GM03348 (cell line): ENCODE data around the gene PRORP.
A peak's percentile ranks its signal among the peaks of the same experiment; 100 is the strongest.
"Not testable (repeated sequence)": the region's sequence is repeated elsewhere in the genome, so short reads cannot be mapped to it uniquely, and the experiment has no call there.

ENCODE experiments used
- DNase-seq: peaks from one replicate; pipeline ENCODE4 v3.0.0; 2012; ENCODE audit warnings: low spot score

The PRORP gene

DNA sequence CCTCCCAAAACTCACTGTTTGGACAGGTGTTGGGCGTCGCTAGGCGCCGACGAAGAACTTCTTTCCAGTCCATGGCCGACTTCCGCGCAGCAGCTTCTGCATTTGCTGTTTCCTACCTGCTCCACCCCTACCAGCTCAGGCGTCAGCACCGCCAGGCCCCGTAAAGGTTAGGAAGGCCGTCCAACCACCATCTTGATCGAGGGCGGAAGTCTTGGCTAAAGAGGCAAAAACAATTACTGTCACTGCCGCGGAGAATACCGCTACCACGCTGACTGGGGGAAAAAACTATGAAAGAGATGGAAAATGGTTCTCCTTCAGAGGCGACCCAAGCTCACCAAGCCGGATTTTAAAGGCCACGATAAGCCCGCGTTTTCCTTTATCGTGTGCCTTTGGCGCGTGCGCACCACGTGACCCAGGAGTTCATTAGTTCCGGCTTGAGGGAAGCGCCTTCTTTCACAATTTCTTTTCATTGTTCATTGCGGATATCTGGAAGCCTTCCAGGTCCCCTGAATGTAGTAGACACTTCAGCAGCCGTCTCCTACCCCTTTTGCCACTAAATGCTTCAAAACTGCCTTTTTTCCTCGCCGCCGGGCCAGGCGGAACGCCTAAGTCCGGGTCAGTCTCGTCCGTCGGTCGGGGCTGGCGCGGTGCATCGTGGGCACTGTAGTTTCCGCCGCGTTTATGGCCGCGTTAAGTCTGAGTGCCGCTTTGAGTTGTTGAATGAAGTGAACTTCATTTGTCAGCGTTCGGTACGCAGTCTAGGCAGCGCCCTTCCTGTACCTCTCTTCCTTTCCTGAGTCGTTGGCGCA lies at the start of gene PRORP, which contains the start of gene PPP2R3C:
PRORP (plus strand) TSS at position 666 of the 809 bp plus-strand sequence. CDS start 694 bp downstream, outside the sequence.
PPP2R3C (minus strand) TSS at position 104 of the 809 bp plus-strand sequence; CDS start at position 73, 31 bp downstream.
- peak; percentile 93 for DNase-seq

DNA sequence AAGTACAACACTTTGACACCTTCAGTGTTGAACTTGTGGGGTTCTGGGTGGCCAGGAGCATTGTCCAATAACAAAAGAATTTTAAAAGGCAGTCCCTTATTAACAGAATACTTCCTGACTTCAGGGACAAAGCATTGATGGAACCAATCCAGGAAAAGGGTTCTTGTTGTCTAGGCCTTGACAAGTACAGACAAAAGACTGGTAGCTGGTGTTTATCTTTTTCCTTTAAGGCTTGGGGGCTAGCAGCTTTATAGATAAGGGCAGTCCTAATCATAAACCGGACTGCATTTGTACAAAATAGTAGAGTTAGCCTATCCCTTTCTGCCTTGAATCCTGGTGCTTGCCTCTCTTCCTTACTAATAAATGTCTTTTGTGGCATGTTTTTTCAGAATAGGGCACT lies 48.9 kb upstream of the PRORP start:
- DNase-seq: no peak

DNA sequence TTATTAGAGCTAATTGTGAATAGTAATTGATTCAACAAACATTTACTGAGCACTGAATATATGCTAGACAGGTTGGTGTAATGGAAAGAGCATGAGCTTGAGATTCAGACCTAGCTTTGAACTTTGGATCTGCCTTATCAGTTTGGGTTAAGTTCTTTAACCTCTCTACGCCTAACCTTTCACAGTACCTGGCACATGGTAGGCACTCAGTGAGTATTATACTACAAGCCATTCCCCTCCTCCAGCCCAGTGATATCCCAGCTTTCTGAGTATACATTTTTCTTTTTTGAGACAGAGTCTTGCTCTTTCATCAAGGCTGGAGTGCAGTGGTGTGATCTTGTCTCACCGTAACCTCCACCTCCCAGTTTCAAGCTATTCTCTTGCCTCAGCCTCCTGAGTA lies 44.3 kb upstream of the PRORP start:
- DNase-seq: no peak

DNA sequence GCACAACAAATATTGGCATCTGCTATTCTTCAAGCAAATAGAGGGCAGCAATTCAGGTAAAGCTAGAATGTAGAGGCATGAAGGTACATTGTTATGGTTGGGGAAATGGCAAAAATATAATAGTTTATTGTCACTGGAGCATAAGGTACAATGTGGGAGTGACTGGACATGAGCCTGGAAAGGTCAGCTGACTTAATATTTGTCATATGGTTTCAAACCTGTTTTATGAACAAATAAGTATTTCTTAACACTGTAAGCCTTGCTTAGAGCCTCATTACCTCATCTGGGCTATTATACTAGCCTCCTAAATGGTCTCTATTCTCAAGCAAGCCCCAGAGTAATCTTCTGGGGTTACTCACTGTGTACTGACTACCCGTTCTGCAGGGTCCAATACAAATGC lies 42.6 kb upstream of the PRORP start:
- DNase-seq: no peak

DNA sequence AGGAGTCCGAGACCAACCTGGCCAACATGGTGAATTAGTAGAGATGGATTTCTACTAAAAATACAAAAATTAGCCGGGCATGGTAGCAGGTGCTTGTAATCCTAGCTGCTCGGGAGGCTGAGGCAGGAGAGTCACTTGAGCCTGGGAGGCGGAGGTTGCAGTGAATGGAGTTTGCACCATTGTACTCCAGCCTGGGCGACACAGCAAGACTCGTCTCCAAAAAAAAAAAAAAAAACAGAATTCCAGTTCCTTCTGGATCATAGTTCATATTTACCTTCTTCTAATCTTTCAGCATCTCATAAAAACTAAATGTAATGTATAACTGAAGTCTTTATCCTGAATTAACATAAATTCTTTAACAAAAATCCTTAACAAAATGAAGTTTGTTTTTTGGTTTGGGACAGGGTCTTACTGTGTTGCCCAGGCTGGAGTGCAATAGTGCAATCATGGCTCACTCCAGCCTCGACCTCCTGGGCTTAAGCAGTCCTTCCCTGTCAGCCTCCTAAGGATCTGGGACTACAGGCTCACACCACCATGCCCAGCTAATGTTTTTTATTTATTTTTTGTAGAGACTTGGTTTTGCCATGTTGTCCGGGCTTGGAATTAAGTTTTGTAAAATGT lies 38.7 kb upstream of the PRORP start:
- DNase-seq: no peak

DNA sequence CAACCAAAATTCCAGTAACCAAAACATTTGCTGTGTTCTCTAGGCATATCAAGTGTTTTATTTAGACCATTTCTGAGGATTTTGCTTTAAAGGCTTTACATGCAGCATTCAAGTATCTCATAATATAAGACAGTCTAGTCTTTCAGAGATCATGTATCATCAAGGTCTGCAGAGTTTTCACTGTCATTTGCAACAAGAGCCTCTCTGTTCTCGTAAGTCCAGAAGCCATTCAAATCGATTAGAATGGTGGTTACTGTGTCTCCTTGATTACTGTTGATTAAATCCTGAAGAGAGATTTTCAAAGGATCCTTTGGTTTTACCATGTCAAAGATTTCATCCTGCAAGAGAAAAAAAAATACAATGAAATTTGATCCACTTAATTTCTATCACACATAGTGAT lies 36.9 kb upstream of the PRORP start:
- DNase-seq: no peak

DNA sequence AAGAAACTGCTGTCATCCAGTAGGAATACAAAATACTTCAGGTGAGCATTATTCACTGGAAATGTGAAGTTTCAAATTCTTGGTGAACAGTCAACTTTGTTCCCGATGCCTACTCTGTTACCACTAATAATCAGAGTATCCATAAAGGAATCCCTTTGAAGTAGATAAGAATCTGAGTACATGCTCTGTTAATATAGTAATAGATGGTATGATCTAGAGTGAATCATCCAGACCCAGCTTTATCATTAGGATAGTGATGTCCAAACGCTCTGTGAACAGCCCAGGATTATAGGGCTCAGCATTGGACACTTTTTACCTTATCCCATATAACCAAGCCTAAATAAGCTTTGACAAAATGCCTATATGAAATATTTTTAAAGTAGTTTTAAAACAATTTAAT lies 33.8 kb upstream of the PRORP start:
- no peak for DNase-seq

DNA sequence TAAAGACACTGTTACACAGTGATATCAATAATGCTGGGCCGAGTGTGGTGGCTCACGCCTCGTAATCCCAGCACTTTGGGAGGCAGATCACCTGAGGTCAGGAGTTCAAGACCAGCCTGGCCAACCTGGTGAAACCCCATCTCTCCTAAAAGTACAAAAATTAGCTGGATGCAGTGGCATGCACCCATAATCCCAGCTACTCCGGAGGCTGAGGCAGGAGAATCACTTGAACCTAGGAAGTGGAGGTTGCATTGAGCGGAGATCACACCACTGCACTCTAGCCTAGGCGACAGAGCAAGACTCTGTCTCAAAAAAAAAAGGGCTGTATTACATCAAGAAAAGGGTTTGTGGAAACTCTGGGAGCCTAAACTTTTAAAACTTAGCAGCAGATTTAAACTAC lies 27.7 kb upstream of the PRORP start:
- DNase-seq: not testable (repeated sequence)

DNA sequence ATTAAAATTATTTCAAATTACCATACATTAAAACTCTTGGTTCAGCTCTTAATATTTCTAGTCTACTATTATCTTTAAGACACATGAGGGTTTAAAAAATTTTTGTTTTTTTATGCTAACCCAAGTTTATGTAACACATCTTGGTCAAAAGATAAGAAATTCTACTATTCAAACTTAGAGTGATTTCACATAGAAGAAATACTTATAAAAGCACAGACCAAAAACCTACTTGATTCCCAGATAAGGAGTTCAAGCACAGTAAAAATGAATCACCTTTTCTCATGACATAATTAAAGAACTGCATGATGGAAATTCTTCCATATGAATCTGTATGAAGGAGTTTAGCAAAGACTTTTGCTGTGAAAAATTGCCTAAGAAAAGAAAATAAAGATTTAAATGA lies 14.5 kb upstream of the PRORP start:
- DNase-seq: no peak

DNA sequence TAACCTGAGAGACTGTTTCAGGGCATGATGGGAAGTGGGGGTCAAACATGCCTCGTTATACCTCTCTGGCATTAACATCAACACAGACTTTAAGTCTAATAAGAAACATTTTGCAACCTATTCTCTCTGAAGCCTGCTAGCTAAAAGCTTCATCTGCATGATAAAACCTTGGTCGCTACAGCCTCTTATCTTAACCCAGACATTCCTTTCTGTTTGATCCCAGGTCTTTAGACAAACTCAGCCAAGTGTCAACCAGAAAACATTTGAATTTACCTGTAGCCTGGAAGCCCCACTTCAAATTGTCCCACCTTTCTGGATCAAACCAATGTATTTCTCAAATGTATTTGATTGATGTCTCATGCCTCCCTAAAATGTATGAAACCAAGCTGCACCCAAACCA lies 9.7 kb upstream of the PRORP start:
- DNase-seq: no peak

DNA sequence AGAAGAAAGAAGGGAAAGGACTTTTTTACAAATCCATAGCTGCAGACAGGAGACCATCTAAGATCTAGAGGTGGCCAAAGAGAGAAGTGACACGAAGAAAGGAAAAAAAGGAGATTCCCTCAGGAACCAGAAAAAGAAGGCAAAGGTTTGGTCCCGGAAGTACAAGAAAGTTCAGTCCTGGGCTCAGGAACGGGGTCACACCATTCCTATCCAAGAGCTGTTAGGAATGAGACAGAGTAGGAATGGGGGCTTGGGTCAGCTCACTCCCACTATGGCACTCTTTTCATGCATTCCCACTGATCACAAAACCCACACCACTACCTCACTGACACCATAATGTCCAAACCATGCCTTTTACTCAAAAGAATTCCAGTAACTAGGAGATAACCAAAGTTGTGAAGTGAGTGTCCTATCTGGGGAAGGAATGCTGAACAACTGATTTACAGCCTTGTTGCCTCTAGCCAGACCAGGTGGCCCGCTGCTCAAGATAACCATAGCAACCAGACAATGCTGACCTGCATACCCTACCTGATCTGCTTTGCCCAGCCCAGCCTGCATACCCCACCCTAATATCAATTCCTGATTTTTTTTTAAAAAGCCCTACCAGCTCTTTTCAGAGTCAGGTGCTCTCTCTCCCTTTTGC lies 8.9 kb upstream of the PRORP start:
- no peak for DNase-seq

DNA sequence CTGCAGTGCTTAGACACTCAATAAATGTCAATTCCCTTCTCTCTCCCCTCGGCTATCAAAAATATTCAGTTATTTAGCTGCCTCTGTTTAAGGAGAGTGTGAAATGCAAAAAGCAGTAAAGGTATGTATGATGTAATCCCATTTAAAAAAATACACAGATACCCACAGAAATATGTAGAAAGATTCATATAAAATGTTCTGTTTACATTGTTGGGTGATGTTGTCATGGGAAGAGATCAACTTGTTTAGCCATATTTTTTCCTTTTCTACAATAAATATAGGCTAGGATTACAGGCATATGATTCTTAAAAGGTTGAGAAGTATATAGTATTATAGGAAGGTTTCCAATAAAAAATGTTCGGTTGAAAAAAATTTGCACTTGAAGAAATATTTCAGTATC lies 8.3 kb upstream of the PRORP start:
- no peak for DNase-seq

DNA sequence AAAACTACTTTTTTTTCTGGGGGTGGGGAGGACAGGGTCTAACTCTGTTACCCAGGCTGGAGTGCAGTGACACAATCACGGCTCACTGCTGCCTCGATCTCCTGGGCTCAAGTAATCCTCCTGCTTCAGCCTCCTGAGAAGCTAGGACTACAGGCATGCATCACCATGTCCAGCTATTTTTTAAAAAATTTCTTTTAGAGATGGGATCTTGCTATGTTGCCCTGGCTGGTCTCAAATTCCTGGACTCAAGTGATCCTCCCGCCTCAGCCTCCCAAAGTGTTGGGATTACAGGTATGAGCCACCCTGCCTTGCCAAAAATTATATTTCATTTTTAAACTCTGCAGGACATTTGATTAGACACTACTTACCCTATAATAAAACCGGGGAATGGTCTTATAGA lies 6.1 kb upstream of the PRORP start:
- no peak for DNase-seq

DNA sequence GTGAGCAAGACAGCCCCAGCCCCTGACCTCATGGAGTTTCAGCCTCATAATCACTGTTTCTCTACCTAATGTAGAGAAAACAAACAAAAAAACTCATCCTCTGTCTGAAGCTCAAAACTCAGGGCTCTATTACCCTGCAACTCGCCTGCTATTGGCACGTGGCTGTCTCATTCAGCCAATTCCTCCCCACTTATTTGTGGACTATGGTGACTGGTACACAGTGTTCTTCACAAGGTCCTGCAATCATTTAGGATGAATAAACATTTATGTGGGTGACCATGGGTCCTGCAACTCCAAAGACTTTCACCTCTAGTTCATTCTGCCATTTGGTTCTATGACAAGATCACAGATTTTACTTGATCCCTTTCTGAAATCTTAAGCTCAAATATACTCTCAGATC lies 5.2 kb upstream of the PRORP start:
- no peak for DNase-seq

DNA sequence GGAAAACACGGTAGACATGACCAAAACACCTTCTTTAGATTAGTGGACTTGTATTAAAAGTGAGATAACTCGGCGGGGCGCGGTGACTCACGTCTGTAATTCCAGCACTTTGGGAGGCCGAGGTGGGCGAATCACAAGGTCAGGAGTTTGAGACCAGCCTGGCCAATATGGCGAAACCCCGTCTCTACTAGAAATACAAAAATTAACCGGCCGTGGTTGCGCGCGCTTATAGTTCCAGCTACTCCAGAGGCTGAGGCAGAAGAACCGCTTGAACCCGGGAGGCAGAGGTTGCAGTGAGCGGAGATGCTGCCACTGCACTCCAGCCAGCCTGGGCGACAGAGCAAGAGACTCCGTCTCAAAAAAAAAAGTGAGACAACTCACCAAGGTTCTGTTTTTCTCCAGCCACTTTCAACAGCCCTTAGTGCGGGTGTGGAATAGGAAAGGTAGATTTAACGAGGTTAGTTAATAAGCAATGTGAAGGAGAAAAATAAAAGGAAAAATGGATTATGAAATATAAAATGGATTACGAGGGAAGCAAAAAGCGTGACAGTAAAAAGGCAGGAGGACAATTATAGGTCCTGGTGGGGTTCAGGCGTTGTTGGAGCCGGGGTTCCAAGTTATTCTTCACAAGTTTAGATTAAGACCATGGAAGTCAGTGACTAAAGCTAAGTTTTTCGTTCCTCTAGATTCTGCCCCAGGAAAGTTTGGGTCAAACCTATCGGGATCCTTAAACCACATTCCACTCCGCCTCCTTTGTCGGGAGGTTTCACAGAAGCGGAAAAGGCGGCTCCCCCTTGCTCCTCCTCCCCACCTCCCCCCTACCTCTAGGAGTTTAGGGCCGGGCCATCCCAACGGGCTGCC lies 1.1 kb upstream of the PRORP start:
- DNase-seq: peak; percentile 11

DNA sequence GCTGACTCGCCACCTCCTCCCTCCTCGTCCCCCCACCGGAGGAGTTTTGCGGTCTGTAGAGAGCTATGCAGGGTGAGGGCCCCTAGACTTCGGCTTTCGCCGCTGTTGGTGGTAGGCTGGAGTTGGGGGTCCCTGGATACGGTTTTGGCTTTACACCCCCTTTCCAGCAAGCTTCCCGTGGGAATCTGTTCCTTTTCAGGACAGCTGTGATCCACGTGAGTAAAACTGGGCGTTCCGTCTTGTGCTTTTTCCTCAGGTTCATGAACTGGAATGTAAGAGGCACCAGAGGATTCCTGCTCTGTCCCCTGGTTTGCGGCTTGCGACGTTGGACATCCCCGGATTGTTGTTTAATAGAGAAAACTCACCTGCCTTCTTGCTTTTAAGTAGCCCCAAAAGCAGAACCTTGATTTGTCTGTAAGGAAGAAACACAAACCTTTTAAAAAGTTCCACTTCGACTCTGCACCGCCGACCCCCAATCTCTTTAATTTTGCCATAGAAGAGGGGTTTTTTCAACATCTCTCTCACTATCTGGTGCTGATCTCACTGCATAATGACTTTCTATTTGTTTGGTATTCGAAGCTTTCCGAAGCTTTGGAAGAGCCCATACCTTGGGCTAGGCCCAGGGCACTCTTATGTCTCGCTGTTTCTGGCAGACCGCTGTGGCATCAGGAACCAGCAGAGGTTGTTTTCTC lies 490 bp downstream of the PRORP start:
- DNase-seq: peak; percentile 23

DNA sequence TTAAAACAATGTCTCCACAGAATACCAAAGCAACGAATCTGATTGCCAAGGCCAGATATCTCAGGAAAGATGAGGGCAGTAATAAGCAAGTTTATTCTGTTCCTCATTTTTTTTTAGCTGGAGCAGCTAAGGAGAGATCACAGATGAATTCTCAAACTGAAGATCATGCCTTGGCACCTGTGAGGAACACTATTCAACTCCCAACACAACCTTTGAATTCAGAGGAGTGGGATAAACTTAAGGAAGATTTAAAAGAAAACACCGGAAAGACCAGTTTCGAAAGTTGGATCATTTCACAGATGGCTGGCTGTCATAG lies 994 bp downstream of the PRORP start:
- DNase-seq: no peak

DNA sequence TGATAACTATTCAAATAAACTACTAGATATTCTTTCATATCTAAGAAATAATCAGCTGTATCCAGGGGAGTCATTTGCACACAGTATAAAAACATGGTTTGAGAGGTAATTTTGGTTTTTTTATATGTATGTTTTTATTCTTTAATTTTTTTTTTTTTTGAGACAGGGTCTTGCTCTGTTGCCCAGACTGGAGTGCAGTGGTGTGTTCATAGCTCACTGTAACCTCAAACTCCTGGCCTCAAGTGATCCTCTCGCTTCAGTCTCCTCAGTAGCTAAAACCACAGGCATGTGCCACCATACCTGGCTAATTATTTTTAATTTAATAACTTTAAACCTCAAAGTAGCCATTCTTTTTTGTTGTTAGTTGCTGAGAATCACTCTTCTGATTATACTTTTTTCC lies 1.8 kb downstream of the PRORP start:
- no peak for DNase-seq

DNA sequence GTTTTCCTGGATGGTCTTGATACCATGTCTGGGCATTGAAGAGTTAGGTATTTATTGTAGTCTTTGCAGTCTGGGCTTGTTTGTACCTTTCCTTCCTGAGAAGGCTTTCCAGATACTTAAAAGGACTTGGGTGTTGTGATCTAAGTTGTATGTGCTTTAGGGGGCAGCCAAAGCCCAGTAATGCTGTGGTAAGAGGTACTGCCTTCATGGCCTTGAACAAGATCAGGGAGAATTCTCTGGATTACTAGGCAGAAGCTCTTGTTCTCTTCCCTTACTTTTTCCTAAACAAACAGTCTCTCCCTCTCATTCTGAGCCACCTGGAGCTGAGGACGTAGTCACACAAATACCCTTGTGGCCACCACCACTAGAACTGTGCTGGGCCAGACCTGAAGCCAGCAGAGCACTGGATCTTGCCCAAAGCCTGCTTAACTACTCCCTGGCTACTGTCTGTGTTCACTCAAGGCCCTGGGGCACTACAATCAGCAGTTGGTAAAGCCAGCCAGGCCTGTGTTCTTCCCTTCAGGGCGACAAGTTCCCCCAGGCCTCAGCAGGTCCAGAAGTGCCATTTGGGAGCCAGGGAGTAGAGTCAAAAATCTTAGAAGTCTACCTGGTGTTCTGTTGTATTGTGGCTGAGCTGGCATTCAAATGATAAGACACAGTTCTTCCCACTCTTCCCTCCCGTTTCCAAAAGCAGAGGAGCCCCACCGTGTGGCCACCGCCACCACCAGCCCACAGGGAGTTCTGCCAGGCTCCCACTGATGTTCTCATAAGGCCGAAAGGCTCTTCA lies 11.4 kb downstream of the PRORP start:
- DNase-seq: no peak

DNA sequence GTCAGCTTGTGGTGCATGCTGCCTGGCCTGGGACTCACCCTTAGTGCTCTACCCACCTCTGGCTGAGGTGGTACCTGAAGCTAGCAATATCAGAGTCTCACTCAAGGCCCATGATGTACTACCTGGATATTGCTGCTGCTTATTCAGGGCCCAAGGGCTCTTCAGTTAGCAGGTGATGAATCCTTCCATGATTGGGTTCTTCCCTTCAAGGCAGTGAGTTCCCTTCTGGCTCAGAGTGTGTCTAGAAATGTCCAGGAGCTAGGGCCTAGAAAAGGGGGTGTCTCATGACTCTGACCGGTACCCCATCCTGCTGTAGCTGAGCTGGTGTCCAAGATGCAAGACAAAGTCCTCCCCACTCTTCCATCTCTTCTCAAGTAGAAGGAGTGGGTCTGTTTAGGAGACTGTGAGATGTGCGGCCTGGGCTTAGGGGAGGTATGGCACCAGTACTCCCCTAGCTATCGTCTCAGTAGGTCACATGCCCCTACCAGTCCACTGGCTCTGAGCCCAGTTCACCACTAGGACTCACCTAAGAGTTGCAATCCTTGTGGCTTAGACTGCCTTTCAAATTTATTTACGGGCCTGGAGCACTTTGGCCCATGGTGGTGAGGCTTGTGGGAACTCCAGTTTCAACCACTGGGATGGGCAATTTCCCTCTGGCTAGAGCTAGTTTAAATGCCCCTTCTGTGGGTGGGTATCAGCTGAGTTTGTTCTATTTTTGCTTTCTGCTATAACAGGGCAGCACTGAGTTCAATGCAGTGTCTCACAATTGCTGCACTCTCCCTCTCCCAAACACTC lies 12.2 kb downstream of the PRORP start:
- no peak for DNase-seq
